Measurements from ENCODE around the gene CPZ.

- TF ChIP-seq POLR2A (IDR thresholded peaks at IDR 0.05; ENCODE audit: low read length) (no peak), GATA1 (IDR thresholded peaks at IDR 0.05; ENCODE audit: low read depth, low read length) (no peak)
Measured at GRCh38 chr4:8599657-8600056, 7.1 kb downstream of the CPZ start.
